ENCODE data around the gene ETNK2.

ETNK2 gene

GRCh38 chr1:204126386-204126785 lies 25.5 kb downstream of the ETNK2 start:
- no peaks in the 10 kb centered on the region for H3K27me3 ChIP-seq (replicated peaks)
- no peak overlapping the region for H3K4me3 ChIP-seq (ENCODE audit: low read depth, low read length)
- TF ChIP-seq CTCF (IDR thresholded peaks at IDR 0.05; ENCODE audit: low read depth, low read length, missing control alignments), result no peak
- no peak overlapping the region for H3K27ac ChIP-seq
- in situ Hi-C loops (cut with HindIII; ENCODE audit: low pct_ligation_motif_present, low sequenced_read_pairs), result loop anchor here (25.0 kb wide), 1 partner anchor 264 kb away; the partner anchor contains the start of gene SNRPE
- no peak for DNase-seq
- H3K36me3 ChIP-seq (replicated peaks), result peaks cover 9% of the 10 kb centered on the region

- no peak for DNase-seq
Observed at GRCh38 chr1:204125759-204126351, 26.0 kb downstream of the ETNK2 start.

GRCh38 chr1:204124639-204125038 lies 27.2 kb downstream of the ETNK2 start:
- Histone ChIP-seq H3K27me3 (replicated peaks) (no peaks in the 10 kb centered on the region), H3K27ac (no peak overlapping the region), H3K4me3 (ENCODE audit: low read depth, low read length) (no peak overlapping the region), H3K36me3 (replicated peaks) (peaks cover 9% of the 10 kb centered on the region)
- TF ChIP-seq CTCF (IDR thresholded peaks at IDR 0.05; ENCODE audit: low read depth, low read length, missing control alignments), result no peak
- DNase-seq, result no peak
- in situ Hi-C loops (cut with HindIII; ENCODE audit: low pct_ligation_motif_present, low sequenced_read_pairs), result loop anchor here (25.0 kb wide), 1 partner anchor 262 kb away; the partner anchor contains the start of gene SNRPE

More at GRCh38 chr1:204125759-204126351, 26.0 kb downstream of the ETNK2 start:
- no peak overlapping the region for H3K27ac ChIP-seq
- peaks cover 9% of the 10 kb centered on the region for H3K36me3 ChIP-seq (replicated peaks)
- in situ Hi-C loops (cut with HindIII; ENCODE audit: low pct_ligation_motif_present, low sequenced_read_pairs), result loop anchor here (25.0 kb wide), 1 partner anchor 264 kb away; the partner anchor contains the start of gene SNRPE
- TF ChIP-seq CTCF (IDR thresholded peaks at IDR 0.05; ENCODE audit: low read depth, low read length, missing control alignments), result no peak
- no peak overlapping the region for H3K4me3 ChIP-seq (ENCODE audit: low read depth, low read length)
- H3K27me3 ChIP-seq (replicated peaks), result no peaks in the 10 kb centered on the region

GRCh38 chr1:204123376-204123775 lies 28.5 kb downstream of the ETNK2 start:
- no peak for DNase-seq
- peak; percentile 59 for TF ChIP-seq CTCF (IDR thresholded peaks at IDR 0.05; ENCODE audit: low read depth, low read length, missing control alignments)
- no peaks in the 10 kb centered on the region for H3K27me3 ChIP-seq (replicated peaks)
- in situ Hi-C loops (cut with HindIII; ENCODE audit: low pct_ligation_motif_present, low sequenced_read_pairs), result no loop called here
- H3K36me3 ChIP-seq (replicated peaks), result peaks cover 11% of the 10 kb centered on the region
- no peak overlapping the region for H3K4me3 ChIP-seq (ENCODE audit: low read depth, low read length)
- no peak overlapping the region for H3K27ac ChIP-seq

- Histone ChIP-seq H3K27me3 (replicated peaks) (no peaks in the 10 kb centered on the region), H3K4me3 (ENCODE audit: low read depth, low read length) (no peak overlapping the region), H3K36me3 (replicated peaks) (peaks cover 11% of the 10 kb centered on the region), H3K27ac (no peak overlapping the region)
- no peak for TF ChIP-seq CTCF (IDR thresholded peaks at IDR 0.05; ENCODE audit: low read depth, low read length, missing control alignments)
- no peak for DNase-seq
- in situ Hi-C loops (cut with HindIII; ENCODE audit: low pct_ligation_motif_present, low sequenced_read_pairs), result no loop called here
Observed at GRCh38 chr1:204121840-204122555, 29.8 kb downstream of the ETNK2 start.
